ACC112 (cell line): Measurements from ENCODE around the gene ZNF791.
"Not testable (repeated sequence)": the region's sequence is repeated elsewhere in the genome, so short reads cannot be mapped to it uniquely, and the experiment has no call there.

ENCODE experiments used
- H2AFZ ChIP-seq: fragments of 200-600 bp; sonication (generic); one replicate; pipeline ENCODE4 v1.6.0; 2017; ENCODE audit warnings: antibody characterized with exemption, low read length; ENCODE audit not compliant: unreplicated experiment
- H3K27ac ChIP-seq: fragments of 200-600 bp; sonication (generic); 2 replicates; pipeline ENCODE4 v1.5.1; 2014; ENCODE audit warnings: low read depth, mild to moderate bottlenecking, antibody characterized with exemption, low read length, moderate library complexity
- H3K27me3 ChIP-seq: fragments of 200-600 bp; sonication (generic); 2 replicates; pipeline ENCODE4 v1.6.1; 2014; ENCODE audit warnings: mild to moderate bottlenecking, antibody characterized with exemption, low read length, moderate library complexity, mixed read lengths; ENCODE audit not compliant: insufficient read depth
- H3K36me3 ChIP-seq: fragments of 200-600 bp; sonication (generic); 2 replicates; pipeline ENCODE4 v1.6.1; 2016; ENCODE audit warnings: mild to moderate bottlenecking, antibody characterized with exemption, low read length, moderate library complexity, mixed read lengths; ENCODE audit not compliant: insufficient read depth
- H3K4me1 ChIP-seq: fragments of 200-600 bp; sonication (generic); one replicate; pipeline ENCODE4 v1.6.1; 2016; ENCODE audit warnings: low read length, mixed read lengths; ENCODE audit not compliant: insufficient read depth, unreplicated experiment, control insufficient read depth
- H3K4me3 ChIP-seq: fragments of 200-600 bp; sonication (generic); 2 replicates; pipeline ENCODE4 v1.5.1; 2014; ENCODE audit warnings: mild to moderate bottlenecking, low read depth, low read length
- H3K79me2 ChIP-seq: fragments of 200-600 bp; sonication (generic); one replicate; pipeline ENCODE4 v1.6.0; 2016; ENCODE audit warnings: low read length; ENCODE audit not compliant: control insufficient read depth, unreplicated experiment, insufficient read depth

Gene ZNF791

DNA sequence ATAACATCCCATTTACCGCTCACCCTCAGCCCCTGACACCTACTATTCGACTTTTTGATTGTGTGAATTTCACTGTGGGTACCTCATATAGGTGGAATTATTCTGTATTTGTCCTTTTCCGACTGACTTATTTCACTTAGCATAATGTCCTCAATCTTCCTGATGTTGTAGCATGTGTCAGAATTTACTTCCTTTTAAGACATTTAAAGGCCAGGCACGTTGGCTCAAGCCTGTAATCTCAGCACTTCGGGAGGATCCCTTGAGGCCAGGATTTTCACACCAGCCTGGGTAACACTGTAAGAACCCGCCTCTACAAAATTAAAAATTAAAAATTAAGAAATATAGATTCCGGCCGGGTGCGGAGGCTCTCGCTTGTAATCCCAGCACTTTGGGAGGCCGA is 13.1 kb upstream of the ZNF791 start:
- Histone ChIP-seq H3K4me3 (no peak overlapping the region), H2AFZ (no peak overlapping the region), H3K36me3 (no peaks in the 10 kb centered on the region), H3K27me3 (no peaks in the 10 kb centered on the region), H3K27ac (no peak overlapping the region), H3K79me2 (no peaks in the 10 kb centered on the region), H3K4me1 (no peaks in the 10 kb centered on the region)

GRCh38 chr19:12603714-12604113 is 7.0 kb upstream of the ZNF791 start:
- Histone ChIP-seq H3K79me2 (no peaks in the 10 kb centered on the region), H3K36me3 (no peaks in the 10 kb centered on the region), H3K27me3 (no peaks in the 10 kb centered on the region), H3K4me1 (no peaks in the 10 kb centered on the region), H2AFZ (no peak overlapping the region), H3K27ac (no peak overlapping the region), H3K4me3 (no peak overlapping the region)

GRCh38 chr19:12606796-12607195 is 3.9 kb upstream of the ZNF791 start:
- H3K27me3 ChIP-seq = no peaks in the 10 kb centered on the region
- no peak overlapping the region for H2AFZ ChIP-seq
- H3K36me3 ChIP-seq = no peaks in the 10 kb centered on the region
- H3K4me1 ChIP-seq = peaks cover 4% of the 10 kb centered on the region
- no peak overlapping the region for H3K27ac ChIP-seq
- peaks cover 18% of the 10 kb centered on the region for H3K79me2 ChIP-seq
- no peak overlapping the region for H3K4me3 ChIP-seq

DNA sequence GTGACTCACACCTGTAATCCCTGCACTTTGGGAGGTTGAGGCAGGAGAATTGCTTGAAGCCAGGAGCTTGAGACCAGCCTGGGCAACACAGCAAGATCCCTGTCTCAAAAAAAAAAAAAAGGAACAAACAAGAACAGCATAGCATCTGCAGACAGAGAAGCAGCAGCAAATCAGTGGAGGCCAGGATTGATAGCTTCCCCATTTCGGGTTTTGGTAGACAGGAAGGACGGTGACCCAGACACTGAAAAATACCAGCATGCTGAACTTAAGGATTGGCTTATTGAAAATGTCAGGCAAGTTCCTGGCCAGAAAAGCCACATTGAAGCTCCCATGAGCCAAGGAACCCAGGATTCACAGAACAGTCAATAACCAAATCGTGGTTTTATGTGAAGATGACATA is 3.1 kb upstream of the ZNF791 start:
- peaks cover 24% of the 10 kb centered on the region for H3K79me2 ChIP-seq
- peaks cover 4% of the 10 kb centered on the region for H3K4me1 ChIP-seq
- no peak overlapping the region for H3K4me3 ChIP-seq
- H3K36me3 ChIP-seq = no peaks in the 10 kb centered on the region
- no peak overlapping the region for H2AFZ ChIP-seq
- H3K27ac ChIP-seq = no peak overlapping the region
- H3K27me3 ChIP-seq = no peaks in the 10 kb centered on the region

- Histone ChIP-seq H3K36me3 (no peaks in the 10 kb centered on the region), H3K27me3 (no peaks in the 10 kb centered on the region), H3K4me3 (peak overlapping the region; percentile 99), H2AFZ (peak overlapping the region; percentile 95), H3K4me1 (peaks cover 11% of the 10 kb centered on the region), H3K79me2 (peaks cover 49% of the 10 kb centered on the region), H3K27ac (peak overlapping the region; percentile 88)
These were observed 610 bp downstream of the ZNF791 start for GRCh38 chr19:12611361-12611699.

- no peak overlapping the region for H2AFZ ChIP-seq
- H3K4me1 ChIP-seq = peaks cover 11% of the 10 kb centered on the region
- peaks cover 62% of the 10 kb centered on the region for H3K79me2 ChIP-seq
- H3K27me3 ChIP-seq = no peaks in the 10 kb centered on the region
- H3K27ac ChIP-seq = no peak overlapping the region
- 0 out of 2 replicates have a peak, but pooled peaks cover 6% of the 10 kb centered on the region for H3K36me3 ChIP-seq
- no peak overlapping the region for H3K4me3 ChIP-seq
These were observed 6.9 kb downstream of the ZNF791 start for GRCh38 chr19:12617646-12618045.

GRCh38 chr19:12621253-12622024 is 10.7 kb downstream of the ZNF791 start:
- H3K79me2 ChIP-seq = peaks cover 45% of the 10 kb centered on the region
- not testable (repeated sequence) for H3K27ac ChIP-seq, H3K4me1 ChIP-seq, H2AFZ ChIP-seq, H3K27me3 ChIP-seq, H3K4me3 ChIP-seq
- H3K36me3 ChIP-seq = peaks cover 29% of the 10 kb centered on the region

- no peak overlapping the region for H3K27ac ChIP-seq
- H2AFZ ChIP-seq = no peak overlapping the region
- peaks cover 42% of the 10 kb centered on the region for H3K36me3 ChIP-seq
- H3K4me3 ChIP-seq = no peak overlapping the region
- H3K27me3 ChIP-seq = no peaks in the 10 kb centered on the region
- peaks cover 28% of the 10 kb centered on the region for H3K79me2 ChIP-seq
- no peaks in the 10 kb centered on the region for H3K4me1 ChIP-seq
These were observed 12.8 kb downstream of the ZNF791 start for GRCh38 chr19:12623361-12624031.

- H3K79me2 ChIP-seq = peaks cover 9% of the 10 kb centered on the region
- no peak overlapping the region for H3K27ac ChIP-seq
- H3K27me3 ChIP-seq = no peaks in the 10 kb centered on the region
- peaks cover 60% of the 10 kb centered on the region for H3K36me3 ChIP-seq
- H3K4me3 ChIP-seq = no peak overlapping the region
- H2AFZ ChIP-seq = no peak overlapping the region
- H3K4me1 ChIP-seq = no peaks in the 10 kb centered on the region
These were observed 16.2 kb downstream of the ZNF791 start for GRCh38 chr19:12626958-12627357.

- H3K4me1 ChIP-seq = no peaks in the 10 kb centered on the region
- H3K4me3 ChIP-seq = no peak overlapping the region
These were observed 17.6 kb downstream of the ZNF791 start for GRCh38 chr19:12628040-12629022.

More at GRCh38 chr19:12628040-12629022, 17.6 kb downstream of the ZNF791 start:
- Histone ChIP-seq H3K79me2 (peaks cover 2% of the 10 kb centered on the region), H3K27ac (no peak overlapping the region), H2AFZ (no peak overlapping the region), H3K27me3 (no peaks in the 10 kb centered on the region), H3K36me3 (peaks cover 57% of the 10 kb centered on the region)
